K562 (cell line): ENCODE measurements around the gene FDX2. TPM values are rescaled to one million over a fixed set of nuclear protein-coding genes. Genes with fewer than 3 reads are reported as not detected.

ENCODE experiments used
- ATF3 ChIP-seq, 2 experiments: fragments of 450-650 bp in 1 of 2; sonication (generic) in 1 of 2; formaldehyde crosslinking in 1 of 2; IDR thresholded peaks in 1 of 2; conservative IDR thresholded peaks in 1 of 2; 2 replicates each; pipeline versions ENCODE4 v1.6.1 to v1.8.1; 2016 to 2023; ENCODE audit warnings: mild to moderate bottlenecking in 2 of 2, moderate library complexity in 2 of 2, inconsistent platforms in 1 of 2, missing genetic modification reagents in 1 of 2
- CCAR2 ChIP-seq: fragments of 200-400 bp; formaldehyde crosslinking; IDR thresholded peaks from 2 replicates; pipeline ENCODE4 v1.6.1; 2017; ENCODE audit warnings: mild to moderate bottlenecking, low read depth, low read length
- CEBPZ ChIP-seq: fragments of 150-350 bp; IDR thresholded peaks from 2 replicates; pipeline ENCODE4 v1.6.1; 2014; ENCODE audit warnings: low read depth, mild to moderate bottlenecking, low read length, borderline replicate concordance
- COPS2 ChIP-seq: fragments of 450-650 bp; conservative IDR thresholded peaks from 2 replicates; pipeline ENCODE4 v1.6.1; 2016; ENCODE audit warnings: mild to moderate bottlenecking, moderate library complexity
- FOXP1 ChIP-seq: sonication (generic); formaldehyde crosslinking; IDR thresholded peaks from 2 replicates; pipeline ENCODE4 v1.8.0; 2022; ENCODE audit warnings: mild to moderate bottlenecking, missing genetic modification reagents
- FUS ChIP-seq: fragments of 200-400 bp; formaldehyde crosslinking; optimal IDR thresholded peaks from 2 replicates; pipeline ENCODE3; 2017; ENCODE audit warnings: low read depth, low read length
- MCM3 ChIP-seq: fragments of 450-650 bp; IDR thresholded peaks from 2 replicates; pipeline ENCODE4 v1.6.1; 2016
- MTA1 ChIP-seq: fragments of 450-650 bp; IDR thresholded peaks from 2 replicates; pipeline ENCODE4 v1.6.1; 2017; ENCODE audit warnings: borderline replicate concordance
- MYBL2 ChIP-seq, 2 experiments: fragments of 450-650 bp in 1 of 2; sonication (generic) in 1 of 2; formaldehyde crosslinking in 1 of 2; IDR thresholded peaks; 2 replicates each; pipeline versions ENCODE4 v1.6.1 to v1.8.1; 2017 to 2022; ENCODE audit warnings: borderline replicate concordance in 1 of 2, inconsistent platforms in 1 of 2, low read depth in 1 of 2, mild to moderate bottlenecking in 1 of 2, missing genetic modification reagents in 1 of 2, moderate library complexity in 1 of 2
- NCOA6 ChIP-seq: fragments of 450-650 bp; IDR thresholded peaks from 2 replicates; pipeline ENCODE4 v1.6.1; 2017; ENCODE audit warnings: mild to moderate bottlenecking
- PTBP1 ChIP-seq: fragments of 200-400 bp; formaldehyde crosslinking; IDR thresholded peaks from 2 replicates; pipeline ENCODE4 v1.6.1; 2017; ENCODE audit warnings: low read depth, low read length
- RHOXF2B ChIP-seq: fragments of 250-450 bp; sonication (Bioruptor Pico); conservative IDR thresholded peaks from 2 replicates; pipeline ENCODE4 v1.5.1; 2021
- SMARCE1 ChIP-seq: fragments of 450-650 bp; IDR thresholded peaks from 2 replicates; pipeline ENCODE4 v1.7.1; 2016; ENCODE audit warnings: mild to moderate bottlenecking
- TCF3 ChIP-seq: sonication (generic); formaldehyde crosslinking; IDR thresholded peaks from 2 replicates; pipeline ENCODE4 v1.4.0; 2020; ENCODE audit warnings: mild to moderate bottlenecking, missing genetic modification reagents
- TCFL5 ChIP-seq: fragments of 250-450 bp; sonication (Bioruptor Pico); conservative IDR thresholded peaks from 2 replicates; pipeline ENCODE4 v1.6.1; 2021; ENCODE audit warnings: mild to moderate bottlenecking, moderate library complexity, matching md5 sums
- TEAD1 ChIP-seq, 2 experiments: fragments of 450-650 bp in 1 of 2; sonication (generic) in 1 of 2; formaldehyde crosslinking; IDR thresholded peaks; 2 replicates each; pipeline versions ENCODE4 v1.4.0 to v1.8.0; 2020 to 2022; ENCODE audit warnings: mild to moderate bottlenecking in 2 of 2, missing genetic modification reagents in 1 of 2
- YBX1 ChIP-seq: fragments of 450-650 bp; IDR thresholded peaks from 2 replicates; pipeline ENCODE4 v1.7.1; 2016; ENCODE audit warnings: mild to moderate bottlenecking
- ZFP91 ChIP-seq: sonication (generic); formaldehyde crosslinking; IDR thresholded peaks from 2 replicates; pipeline ENCODE4 v1.8.0; 2022; ENCODE audit warnings: mild to moderate bottlenecking, missing genetic modification reagents
- ZKSCAN1 ChIP-seq: fragments of 150-350 bp; IDR thresholded peaks from 2 replicates; pipeline ENCODE4 v1.6.1; 2016; ENCODE audit warnings: low read depth, low read length
- ZNF133 ChIP-seq: fragments of 250-450 bp; sonication (Bioruptor Pico); IDR thresholded peaks from 2 replicates; pipeline ENCODE4 v1.4.0; 2020; ENCODE audit warnings: mild to moderate bottlenecking
- ZNF143 ChIP-seq: sonication (generic); formaldehyde crosslinking; IDR thresholded peaks from 2 replicates; pipeline ENCODE4 v1.9.0; 2022; ENCODE audit warnings: mild to moderate bottlenecking, missing genetic modification reagents
- ZNF586 ChIP-seq: fragments of 450-650 bp; formaldehyde crosslinking; conservative IDR thresholded peaks from 2 replicates; pipeline ENCODE4 v1.4.0; 2020; ENCODE audit warnings: mild to moderate bottlenecking, moderate library complexity
- ZNF695 ChIP-seq: fragments of 450-650 bp; formaldehyde crosslinking; IDR thresholded peaks from 2 replicates; pipeline ENCODE4 v1.4.0; 2020; ENCODE audit warnings: mild to moderate bottlenecking, moderate library complexity
- ZNF830 ChIP-seq: fragments of 250-450 bp; sonication (Bioruptor Pico); IDR thresholded peaks from 2 replicates; pipeline ENCODE4 v1.5.0; 2021; ENCODE audit warnings: mild to moderate bottlenecking
- polyA plus RNA-seq, 8 experiments: library from polyadenylated mRNA; depleted of rRNA in 4 of 8; stranded (reverse) in 5 of 8; unstranded in 3 of 8; fragments of >200 nt; fragmentation: Nextera tagmentation in 2 of 8; fragmentation: Illumina TruSeq in 1 of 8; extraction: Ambion mirVana in 2 of 8; extraction: Trizol in 1 of 8; gene quantifications; 2 replicates each; pipeline versions ENCODE4 v1.2.1 to v1.2.3, GENCODE V29; 2011 to 2014; ENCODE audit warnings: inconsistent platforms in 1 of 8, missing spikeins in 1 of 8
- total RNA-seq, 7 experiments: library from RNA; depleted of rRNA in 6 of 7; stranded (reverse); fragments of >200 nt in 6 of 7; fragmentation: Illumina TruSeq in 2 of 7; extraction: Trizol in 2 of 7; gene quantifications; 2 replicates each; pipeline versions ENCODE4 v1.2.1 to v1.2.3, GENCODE V29; 2011 to 2021; ENCODE audit warnings: low replicate concordance in 1 of 7

Gene FDX2
- total and polyA plus RNA-seq, 9 of the 15 experiments (the other 6 are each of a cell fraction or from before 2014, with no cell fraction given): 2.5 to 49.8 (median 29.7) TPM

GRCh38 chr19:10333758-10334587, 18.2 kb upstream of the FDX2 start (continued):
- TF ChIP-seq ATF3 (IDR thresholded peaks at IDR 0.05) (no peak), ATF3 (CRISPR knock-in tag; conservative IDR thresholded peaks at IDR 0.05) (0 out of 2 replicates have a peak, but pooled peaks have one; percentile 40), FUS (no peak), MYBL2 (IDR thresholded peaks at IDR 0.05; ENCODE audit: low read depth) (no peak), MYBL2 (CRISPR knock-in tag; IDR thresholded peaks at IDR 0.05; ENCODE audit: borderline replicate concordance) (no peak), PTBP1 (no peak), ZNF133 (CRISPR knock-in tag) (no peak), CEBPZ (no peak), CCAR2 (no peak), TCF3 (CRISPR knock-in tag) (peak; percentile 76), ZFP91 (no peak), MTA1 (no peak), ZKSCAN1 (no peak), ZNF830 (CRISPR knock-in tag) (no peak), TCFL5 (CRISPR knock-in tag) (no peak), FOXP1 (CRISPR knock-in tag) (no peak), YBX1 (no peak), NCOA6 (peak; percentile 91), SMARCE1 (no peak; the same call in 1 of the 2 replicates), MCM3 (no peak), COPS2 (no peak), ZNF695 (CRISPR knock-in tag) (no peak), RHOXF2B (CRISPR knock-in tag) (no peak), ZNF143 (CRISPR knock-in tag) (no peak), ZNF586 (CRISPR knock-in tag) (no peak), TEAD1 (CRISPR knock-in tag; IDR thresholded peaks at IDR 0.05) (no peak)
